ENCODE measurements around the gene PLEKHG4.

Gene PLEKHG4, protein sequence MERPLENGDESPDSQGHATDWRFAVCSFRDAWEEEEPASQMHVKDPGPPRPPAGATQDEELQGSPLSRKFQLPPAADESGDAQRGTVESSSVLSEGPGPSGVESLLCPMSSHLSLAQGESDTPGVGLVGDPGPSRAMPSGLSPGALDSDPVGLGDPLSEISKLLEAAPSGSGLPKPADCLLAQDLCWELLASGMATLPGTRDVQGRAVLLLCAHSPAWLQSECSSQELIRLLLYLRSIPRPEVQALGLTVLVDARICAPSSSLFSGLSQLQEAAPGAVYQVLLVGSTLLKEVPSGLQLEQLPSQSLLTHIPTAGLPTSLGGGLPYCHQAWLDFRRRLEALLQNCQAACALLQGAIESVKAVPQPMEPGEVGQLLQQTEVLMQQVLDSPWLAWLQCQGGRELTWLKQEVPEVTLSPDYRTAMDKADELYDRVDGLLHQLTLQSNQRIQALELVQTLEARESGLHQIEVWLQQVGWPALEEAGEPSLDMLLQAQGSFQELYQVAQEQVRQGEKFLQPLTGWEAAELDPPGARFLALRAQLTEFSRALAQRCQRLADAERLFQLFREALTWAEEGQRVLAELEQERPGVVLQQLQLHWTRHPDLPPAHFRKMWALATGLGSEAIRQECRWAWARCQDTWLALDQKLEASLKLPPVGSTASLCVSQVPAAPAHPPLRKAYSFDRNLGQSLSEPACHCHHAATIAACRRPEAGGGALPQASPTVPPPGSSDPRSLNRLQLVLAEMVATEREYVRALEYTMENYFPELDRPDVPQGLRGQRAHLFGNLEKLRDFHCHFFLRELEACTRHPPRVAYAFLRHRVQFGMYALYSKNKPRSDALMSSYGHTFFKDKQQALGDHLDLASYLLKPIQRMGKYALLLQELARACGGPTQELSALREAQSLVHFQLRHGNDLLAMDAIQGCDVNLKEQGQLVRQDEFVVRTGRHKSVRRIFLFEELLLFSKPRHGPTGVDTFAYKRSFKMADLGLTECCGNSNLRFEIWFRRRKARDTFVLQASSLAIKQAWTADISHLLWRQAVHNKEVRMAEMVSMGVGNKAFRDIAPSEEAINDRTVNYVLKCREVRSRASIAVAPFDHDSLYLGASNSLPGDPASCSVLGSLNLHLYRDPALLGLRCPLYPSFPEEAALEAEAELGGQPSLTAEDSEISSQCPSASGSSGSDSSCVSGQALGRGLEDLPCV

DNA sequence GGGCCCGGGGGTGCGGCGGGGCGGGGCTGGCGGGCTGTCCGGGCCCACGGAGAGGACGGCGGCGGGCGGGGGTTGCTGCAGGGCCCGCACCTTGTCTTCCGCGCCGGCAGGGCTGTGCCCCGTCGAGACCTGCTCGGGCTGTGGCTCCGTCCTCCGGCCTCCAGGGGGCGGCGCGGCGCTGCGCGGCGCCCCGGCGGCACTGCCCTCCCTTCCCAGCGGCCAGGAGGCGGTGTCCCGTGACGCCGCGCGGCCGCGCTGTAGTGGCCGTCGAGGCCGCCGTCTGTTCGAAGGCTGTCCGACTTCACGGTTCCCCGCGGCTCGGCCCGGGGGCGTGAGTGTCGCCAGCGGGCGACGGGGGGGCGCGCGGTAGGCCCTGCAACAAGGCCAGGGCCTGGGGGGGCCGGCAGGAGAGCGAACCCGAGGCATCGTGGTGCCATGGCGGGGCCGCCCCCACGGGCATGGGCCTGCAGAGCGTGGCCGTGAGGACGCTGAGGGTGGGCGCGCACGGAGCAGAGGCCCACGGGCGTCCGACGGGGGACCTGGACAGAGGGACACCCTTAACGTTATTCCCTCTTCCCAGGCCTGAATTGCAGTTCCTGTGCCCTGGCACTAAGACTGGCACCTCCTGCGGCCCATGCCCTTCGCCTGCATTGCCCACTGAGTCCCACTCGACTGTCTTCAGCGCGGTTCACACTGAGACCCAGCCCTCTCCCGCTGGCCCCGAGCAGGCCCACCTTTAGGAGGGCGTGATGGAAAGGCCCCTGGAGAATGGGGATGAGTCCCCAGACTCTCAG lies at the start of gene PLEKHG4:
TSS of gene PLEKHG4 (plus strand) at position 237 of the 794 bp plus-strand sequence. CDS start at position 750, 513 bp downstream.
- TF ChIP-seq, protein P1, sequence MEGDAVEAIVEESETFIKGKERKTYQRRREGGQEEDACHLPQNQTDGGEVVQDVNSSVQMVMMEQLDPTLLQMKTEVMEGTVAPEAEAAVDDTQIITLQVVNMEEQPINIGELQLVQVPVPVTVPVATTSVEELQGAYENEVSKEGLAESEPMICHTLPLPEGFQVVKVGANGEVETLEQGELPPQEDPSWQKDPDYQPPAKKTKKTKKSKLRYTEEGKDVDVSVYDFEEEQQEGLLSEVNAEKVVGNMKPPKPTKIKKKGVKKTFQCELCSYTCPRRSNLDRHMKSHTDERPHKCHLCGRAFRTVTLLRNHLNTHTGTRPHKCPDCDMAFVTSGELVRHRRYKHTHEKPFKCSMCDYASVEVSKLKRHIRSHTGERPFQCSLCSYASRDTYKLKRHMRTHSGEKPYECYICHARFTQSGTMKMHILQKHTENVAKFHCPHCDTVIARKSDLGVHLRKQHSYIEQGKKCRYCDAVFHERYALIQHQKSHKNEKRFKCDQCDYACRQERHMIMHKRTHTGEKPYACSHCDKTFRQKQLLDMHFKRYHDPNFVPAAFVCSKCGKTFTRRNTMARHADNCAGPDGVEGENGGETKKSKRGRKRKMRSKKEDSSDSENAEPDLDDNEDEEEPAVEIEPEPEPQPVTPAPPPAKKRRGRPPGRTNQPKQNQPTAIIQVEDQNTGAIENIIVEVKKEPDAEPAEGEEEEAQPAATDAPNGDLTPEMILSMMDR (IDR thresholded peaks at IDR 0.05) = peak; percentile 61 to 68
- peaks cover 0 to 36% (median 21%) of the 10 kb centered on the region in 4 donors for H3K4me1 ChIP-seq
- H3K27me3 ChIP-seq = no peaks in the 10 kb centered on the region
- H3K4me3 ChIP-seq = peak within 1 kb of the TSS; percentile 52 to 54
- H3K9me3 ChIP-seq = no peaks in the 10 kb centered on the region
- peaks cover 0 to 9% (median 0%) of the 10 kb centered on the region in 3 donors for H3K36me3 ChIP-seq
- intact Hi-C loops (cut with DNase I; ENCODE audit: low total_unique reads) = no loop called here
- DNase-seq = peak; percentile 46 to 76
- peak within 1 kb of the TSS; percentile 60 to 68 for H3K27ac ChIP-seq

DNA sequence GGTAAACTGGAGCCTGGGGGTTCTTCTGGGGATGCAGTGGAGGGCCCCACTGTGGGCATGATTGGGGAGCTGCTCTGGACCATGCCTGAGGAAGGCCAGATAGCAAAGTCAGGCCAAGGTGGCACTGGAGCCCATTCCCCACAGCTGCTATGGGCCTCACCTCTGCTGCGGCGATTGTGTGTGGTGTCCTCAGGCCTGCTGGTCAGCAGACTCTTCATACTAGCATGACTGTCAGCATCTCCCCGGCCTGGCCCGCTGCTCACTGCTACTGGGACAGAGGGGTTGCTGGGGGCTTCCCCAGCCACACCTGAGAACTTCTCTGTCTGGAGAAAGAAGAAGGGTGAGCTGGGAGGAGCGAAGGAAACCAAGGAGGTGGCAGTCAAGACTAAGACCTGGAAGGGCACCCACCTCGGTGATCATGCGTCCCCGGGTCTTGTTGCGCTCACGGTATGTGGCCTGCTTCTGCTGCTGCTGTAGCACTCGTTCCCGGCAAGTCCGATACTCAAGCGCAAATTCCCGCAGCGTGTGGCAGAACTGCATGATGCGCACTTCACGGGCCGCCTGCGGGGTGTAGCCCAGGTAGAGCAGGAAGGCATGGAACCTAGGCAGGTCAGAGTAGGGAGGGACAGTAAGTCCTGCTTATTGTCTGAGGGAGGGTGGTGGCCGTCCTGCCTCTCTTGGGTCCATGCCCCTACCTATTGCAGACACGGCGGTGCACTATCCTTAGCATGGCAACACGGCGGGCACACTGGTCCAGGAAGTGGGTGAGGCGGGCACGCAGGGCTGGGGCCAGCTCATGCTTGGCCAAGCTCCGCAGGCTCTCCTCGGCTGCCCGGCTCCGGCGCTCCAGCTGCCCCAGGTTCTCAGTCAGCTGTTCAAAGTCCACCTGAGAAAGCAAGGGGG lies 49.2 kb upstream of the PLEKHG4 start:
- H3K9me3 ChIP-seq = no peaks in the 10 kb centered on the region
- H3K27me3 ChIP-seq = no peaks in the 10 kb centered on the region
- no peak overlapping the region for H3K4me3 ChIP-seq
- peak in 1 of 2 donors; percentile 18 for DNase-seq
- H3K27ac ChIP-seq = no peak overlapping the region
- intact Hi-C loops (cut with DNase I; ENCODE audit: low total_unique reads) = loop anchor here (2.0 kb wide), 1 partner anchor 15 kb away; no protein-coding TSS in a partner anchor
- H3K36me3 ChIP-seq = peaks cover 26 to 60% (median 56%) of the 10 kb centered on the region in 3 donors
- H3K4me1 ChIP-seq = peaks cover 0 to 26% (median 16%) of the 10 kb centered on the region in 4 donors
- TF ChIP-seq, protein P1 (IDR thresholded peaks at IDR 0.05) = no peak

DNA sequence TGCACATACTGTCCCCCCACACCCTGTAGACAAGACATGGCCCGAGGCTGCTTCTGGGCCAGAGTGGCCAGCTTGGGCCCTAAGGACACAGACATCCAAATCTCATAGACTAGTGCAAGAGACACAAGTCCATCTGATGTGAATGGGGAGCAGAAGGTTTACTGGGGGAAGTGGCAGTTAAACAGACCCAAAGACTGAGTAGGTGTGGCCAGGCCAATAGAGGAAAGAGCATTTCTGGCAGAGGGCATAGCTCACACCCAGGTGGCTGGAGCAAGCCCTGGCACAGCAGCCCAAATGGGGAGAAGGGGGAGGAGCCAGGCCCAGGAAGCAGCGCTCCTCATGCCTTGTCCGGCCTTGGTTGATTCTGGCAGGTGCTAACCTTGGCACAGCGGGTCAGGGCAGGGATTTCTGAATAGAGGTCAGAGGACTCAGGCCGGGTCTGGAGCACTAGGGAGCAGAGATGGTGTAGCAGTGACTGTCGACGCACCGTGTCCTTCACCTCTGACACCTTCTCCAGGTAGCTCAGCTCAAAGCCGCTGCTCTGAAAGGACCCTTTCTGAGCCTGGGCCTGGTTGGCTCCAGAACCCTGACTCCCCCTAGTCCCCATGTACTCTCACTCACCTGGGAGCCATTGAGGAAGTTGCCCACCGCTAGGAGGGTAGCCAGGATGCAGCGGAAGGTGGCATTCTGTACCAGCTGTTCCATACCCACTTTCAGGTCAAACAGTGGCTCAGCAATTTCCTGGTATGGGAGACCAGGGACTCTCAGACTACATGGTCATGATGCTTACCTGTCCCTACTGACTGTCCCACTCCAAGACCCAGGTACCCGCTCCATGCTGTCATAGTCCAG lies 48.3 kb upstream of the PLEKHG4 start:
- peaks cover 0 to 21% (median 14%) of the 10 kb centered on the region in 4 donors for H3K4me1 ChIP-seq
- intact Hi-C loops (cut with DNase I; ENCODE audit: low total_unique reads) = no loop called here
- H3K9me3 ChIP-seq = no peaks in the 10 kb centered on the region
- DNase-seq = no peak
- H3K36me3 ChIP-seq = peaks cover 26 to 69% (median 62%) of the 10 kb centered on the region in 3 donors
- no peak overlapping the region for H3K27ac ChIP-seq
- TF ChIP-seq, protein P1 (IDR thresholded peaks at IDR 0.05) = no peak
- no peaks in the 10 kb centered on the region for H3K27me3 ChIP-seq
- no peak overlapping the region for H3K4me3 ChIP-seq

DNA sequence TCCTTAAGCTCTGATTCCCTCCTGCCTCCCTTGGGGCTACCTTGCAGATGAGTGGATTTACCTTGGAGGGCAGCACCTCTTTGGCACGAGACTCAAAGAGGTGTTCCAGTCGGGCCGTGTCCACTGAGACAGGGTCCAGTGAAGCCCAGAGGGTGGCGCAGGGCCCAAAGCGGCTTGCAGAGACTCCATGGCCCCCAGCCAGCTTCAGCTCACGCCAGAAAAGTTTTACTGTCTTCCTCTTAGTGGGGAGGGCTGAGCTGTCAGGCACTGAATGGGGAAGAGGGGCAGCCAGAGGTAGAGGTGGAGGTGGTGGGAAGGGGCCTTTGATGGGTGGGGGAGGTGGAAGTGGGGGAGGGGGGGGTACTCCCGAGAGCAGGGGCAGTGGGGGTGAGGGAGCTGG lies 45.7 kb upstream of the PLEKHG4 start:
- Histone ChIP-seq H3K36me3 (peaks cover 31 to 89% (median 83%) of the 10 kb centered on the region in 3 donors), H3K9me3 (no peaks in the 10 kb centered on the region), H3K4me1 (peaks cover 0 to 1% (median 0%) of the 10 kb centered on the region in 4 donors), H3K4me3 (no peak overlapping the region), H3K27ac (no peak overlapping the region), H3K27me3 (no peaks in the 10 kb centered on the region)
- intact Hi-C loops (cut with DNase I; ENCODE audit: low total_unique reads) = no loop called here
- TF ChIP-seq, protein P1 (IDR thresholded peaks at IDR 0.05) = no peak
- DNase-seq = no peak
